ENCODE measurements around the gene GRIN2A. TPM values are rescaled to one million over a fixed set of nuclear protein-coding genes. Genes with fewer than 3 reads are reported as not detected.

Gene GRIN2A
- polyA plus RNA-seq, 1 donor from 2014 or later = 0.11 TPM

DNA sequence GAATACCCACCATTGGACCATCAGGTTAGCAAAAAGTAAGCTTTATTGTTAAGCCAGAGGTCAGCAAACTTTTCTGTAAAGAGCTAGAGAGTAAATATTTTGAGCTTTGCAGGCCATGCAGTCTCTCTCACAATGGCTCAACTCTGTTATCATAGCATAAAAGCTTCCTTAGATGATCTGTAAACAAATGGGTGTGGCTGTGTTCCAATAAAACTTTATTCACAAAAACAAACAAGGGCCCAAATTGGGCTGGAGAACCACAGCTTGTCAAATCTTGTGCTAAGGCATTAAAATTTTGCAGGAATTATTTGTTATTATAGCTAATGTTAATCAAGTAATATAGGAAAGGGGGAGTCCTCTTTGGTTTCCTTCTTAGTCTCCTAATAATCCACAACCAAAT is 153.6 kb downstream of the GRIN2A start:
- no peak for TF ChIP-seq CTCF (IDR thresholded peaks at IDR 0.05; ENCODE audit: poor library complexity, severe bottlenecking)
- TF ChIP-seq POLR2AphosphoS5 (IDR thresholded peaks at IDR 0.05) = no peak
- no peak for TF ChIP-seq REST (IDR thresholded peaks at IDR 0.05; ENCODE audit: borderline replicate concordance)
- no peak for TF ChIP-seq TAF1 (IDR thresholded peaks at IDR 0.05; ENCODE audit: low read depth)
- no peak for TF ChIP-seq MXI1 (conservative IDR thresholded peaks at IDR 0.05; ENCODE audit: poor library complexity, severe bottlenecking)
- no peak for TF ChIP-seq SMC3 (conservative IDR thresholded peaks at IDR 0.05; ENCODE audit: poor library complexity)
- TF ChIP-seq EZH2 (IDR thresholded peaks at IDR 0.05; ENCODE audit: borderline replicate concordance, insufficient read depth, low read length, poor library complexity, severe bottlenecking) = no peak
- no peaks in the 10 kb centered on the region for H3K36me3 ChIP-seq (ENCODE audit: insufficient read depth, low read length)
- no peak overlapping the region for H3K27ac ChIP-seq (ENCODE audit: low read length)
- no peaks in the 10 kb centered on the region for H3K9me2 ChIP-seq (ENCODE audit: insufficient read depth, low read length)
- no peaks in the 10 kb centered on the region for H4K20me1 ChIP-seq (ENCODE audit: insufficient read depth)
- no peaks in the 10 kb centered on the region for H3K79me2 ChIP-seq (replicated peaks; ENCODE audit: insufficient read depth, low read length)
- H3K27me3 ChIP-seq (ENCODE audit: insufficient read depth, low read depth, low read length) = no peaks in the 10 kb centered on the region
- no peaks in the 10 kb centered on the region for H3F3A ChIP-seq (ENCODE audit: insufficient read depth, low read length, poor library complexity, severe bottlenecking)
- H3K9me3 ChIP-seq (ENCODE audit: low read length) = no peaks in the 10 kb centered on the region
- H3K9ac ChIP-seq (ENCODE audit: low read length) = no peak overlapping the region
- no peak overlapping the region for H2AFZ ChIP-seq (ENCODE audit: low read depth, low read length)
- no peak overlapping the region for H3K4me3 ChIP-seq (ENCODE audit: low read length)
- H3K4me2 ChIP-seq (ENCODE audit: low read length) = no peak overlapping the region

DNA sequence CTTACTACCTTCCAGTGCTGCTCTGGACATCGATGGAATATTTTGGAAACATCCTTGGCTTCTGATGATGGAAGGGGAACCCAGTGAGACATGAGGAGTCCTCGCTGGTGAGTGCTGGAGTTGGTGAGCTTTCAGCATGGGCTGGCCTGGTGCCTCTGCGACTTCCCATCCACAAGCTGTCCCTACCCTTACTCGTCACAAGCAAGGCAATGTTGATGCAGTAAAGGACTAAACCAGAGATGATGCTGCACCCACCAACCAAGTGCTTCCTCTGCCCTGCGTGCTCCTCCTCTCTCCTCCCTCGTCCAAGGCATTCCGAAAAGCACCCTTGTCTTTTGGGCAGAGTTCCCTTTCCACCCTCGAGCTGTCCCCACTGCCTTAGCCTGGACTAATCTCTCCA is 154.7 kb downstream of the GRIN2A start:
- Histone ChIP-seq H3K4me3 (ENCODE audit: low read length) (no peak overlapping the region), H4K20me1 (ENCODE audit: insufficient read depth) (no peaks in the 10 kb centered on the region), H3K9me3 (ENCODE audit: low read length) (no peaks in the 10 kb centered on the region), H3K36me3 (ENCODE audit: insufficient read depth, low read length) (no peaks in the 10 kb centered on the region), H3K79me2 (replicated peaks; ENCODE audit: insufficient read depth, low read length) (no peaks in the 10 kb centered on the region), H3F3A (ENCODE audit: insufficient read depth, low read length, poor library complexity, severe bottlenecking) (no peaks in the 10 kb centered on the region), H3K9me2 (ENCODE audit: insufficient read depth, low read length) (no peaks in the 10 kb centered on the region), H3K27me3 (ENCODE audit: insufficient read depth, low read depth, low read length) (no peaks in the 10 kb centered on the region), H3K27ac (ENCODE audit: low read length) (no peak overlapping the region), H3K4me2 (ENCODE audit: low read length) (no peak overlapping the region), H2AFZ (ENCODE audit: low read depth, low read length) (no peak overlapping the region), H3K9ac (ENCODE audit: low read length) (no peak overlapping the region)
- TF ChIP-seq POLR2AphosphoS5 (IDR thresholded peaks at IDR 0.05) = no peak
- TF ChIP-seq RAD21 (conservative IDR thresholded peaks at IDR 0.05) = no peak
- no peak for TF ChIP-seq SMC3 (conservative IDR thresholded peaks at IDR 0.05; ENCODE audit: poor library complexity)
- no peak for TF ChIP-seq TAF1 (IDR thresholded peaks at IDR 0.05; ENCODE audit: low read depth)
- no peak for TF ChIP-seq REST (IDR thresholded peaks at IDR 0.05; ENCODE audit: borderline replicate concordance)
- no peak for TF ChIP-seq EZH2 (IDR thresholded peaks at IDR 0.05; ENCODE audit: borderline replicate concordance, insufficient read depth, low read length, poor library complexity, severe bottlenecking)
- TF ChIP-seq CTCF (IDR thresholded peaks at IDR 0.05; ENCODE audit: poor library complexity, severe bottlenecking) = no peak
- no peak for TF ChIP-seq EP300 (conservative IDR thresholded peaks at IDR 0.05; ENCODE audit: poor library complexity, severe bottlenecking)
- TF ChIP-seq MXI1 (conservative IDR thresholded peaks at IDR 0.05; ENCODE audit: poor library complexity, severe bottlenecking) = no peak
